ENCODE results near the gene ALDH3A2. TPM values are rescaled to one million over a fixed set of nuclear protein-coding genes. Genes with fewer than 3 reads are reported as not detected.

Gene ALDH3A2
- total and polyA plus RNA-seq, 2 of the 8 experiments (the other 6 are each of a cell fraction or from before 2014, with no cell fraction given) = 20.6 to 72.9 TPM

GRCh38 chr17:19645734-19646201 lies 2.8 kb upstream of the ALDH3A2 start:
- Histone ChIP-seq H2AK5ac (ENCODE audit: low read depth, low read length) (0 out of 2 replicates have a peak overlapping the region, but pooled peaks have one; percentile 46), H3K23ac (ENCODE audit: insufficient read length) (no peak overlapping the region), H4K5ac (ENCODE audit: insufficient read length, low read depth, low read length) (no peak overlapping the region), H3K9me3 (ENCODE audit: insufficient read depth in 2 of 2, low read depth in 1 of 2, low read length in 1 of 2) (no peaks in the 10 kb centered on the region), H2AFZ (ENCODE audit: low read length) (no peak overlapping the region), H3K27ac (ENCODE audit: low read depth, low read length) (no peak overlapping the region), H3K27me3 (replicated peaks in 1 of 4; ENCODE audit: control insufficient read depth in 3 of 4, extremely low read depth in 1 of 4, insufficient read depth in 3 of 4, low read length in 3 of 4) (peaks cover 0 to 2% (median 0%) of the 10 kb centered on the region in 4 experiments; a peak in 2 of 7 replicates), H3K36me3 (ENCODE audit: control insufficient read depth in 2 of 4, insufficient read depth in 4 of 4, low read length in 3 of 4) (no peaks in the 10 kb centered on the region), H2BK15ac (ENCODE audit: low read length) (no peak overlapping the region), H3K79me1 (ENCODE audit: low read depth, low read length) (no peaks in the 10 kb centered on the region), H2BK5ac (ENCODE audit: low read depth, low read length) (no peak overlapping the region), H3K4me3 (ENCODE audit: extremely low read depth in 1 of 4, insufficient read depth in 2 of 4, low read depth in 3 of 4, low read length in 4 of 4) (no peak overlapping the region), H3K23me2 (ENCODE audit: low read depth, low read length) (peaks cover 11% of the 10 kb centered on the region), H2BK120ac (replicated peaks; ENCODE audit: low read depth, low read length) (no peak overlapping the region), H3K14ac (ENCODE audit: insufficient read length) (no peak overlapping the region), H3K79me2 (ENCODE audit: control insufficient read depth in 1 of 2, insufficient read depth in 2 of 2, low read length in 2 of 2) (peaks cover 6 to 16% of the 10 kb centered on the region in 2 experiments), H4K91ac (replicated peaks; ENCODE audit: insufficient read length, low read length) (no peak overlapping the region), H3K18ac (ENCODE audit: extremely low read depth, low read length) (no peak overlapping the region), H2BK20ac (ENCODE audit: low read length) (no peak overlapping the region), H4K20me1 (replicated peaks in 1 of 2; ENCODE audit: control insufficient read depth in 1 of 2, insufficient read depth in 2 of 2, low read length in 2 of 2) (no peaks in the 10 kb centered on the region), H4K8ac (ENCODE audit: extremely low read depth, insufficient read depth, low read length) (no peak overlapping the region), H3K4me2 (ENCODE audit: insufficient read depth in 1 of 2, low read depth in 2 of 2, low read length in 2 of 2) (no peak overlapping the region; a peak in 1 of 4 replicates), H3K9ac (replicated peaks in 1 of 4; ENCODE audit: extremely low read depth in 1 of 4, low read depth in 3 of 4, low read length in 3 of 4) (no peak overlapping the region), H2BK12ac (ENCODE audit: low read depth, low read length) (no peak overlapping the region), H3K56ac (replicated peaks; ENCODE audit: insufficient read length, low read depth, low read length) (no peak overlapping the region), H3K4me1 (replicated peaks in 1 of 4; ENCODE audit: control insufficient read depth in 3 of 4, insufficient read depth in 4 of 4, low read length in 3 of 4) (peaks cover 6 to 14% (median 9%) of the 10 kb centered on the region in 4 experiments), H3K4ac (replicated peaks; ENCODE audit: insufficient read length, low read depth, low read length) (no peak overlapping the region)
- FAIRE-seq (peak; percentile 39), DNase-seq (ENCODE audit: low read depth in 1 of 2, low spot score in 2 of 2) (peak in 1 of 2 experiments; percentile 87)
- CTCF ChIA-PET (ENCODE audit: partially characterized antibody) = interaction anchor here (0.6 to 8.0 kb wide), 20 partner anchors 11 to 397 kb away, joined by 3 to 56 read pairs (median 4); partner anchors contain the start of genes B9D1, SLC47A1 and SLC47A2
- POLR2A ChIA-PET (ENCODE audit: partially characterized antibody) = no interaction called here
- 25% methylated on average over 4 of the region's 4 CpGs; no CpG with 5 or more reads in 1 of the 2 experiments for WGBS, 2 experiments (ENCODE audit: extremely low coverage in 1 of 2, insufficient coverage in 1 of 2, insufficient read length in 1 of 2, insufficient replicate concordance in 2 of 2, low coverage in 1 of 2, low lambda C conversion rate in 2 of 2, missing lambda C conversion rate in 1 of 2)
- TF ChIP-seq RAD21 (IDR thresholded peaks at IDR 0.05 in 1 of 2, conservative IDR thresholded peaks at IDR 0.05 in 1 of 2; ENCODE audit: low read depth in 2 of 2, low read length in 2 of 2) = peak; percentile 67 to 85
- TF ChIP-seq, protein P1, sequence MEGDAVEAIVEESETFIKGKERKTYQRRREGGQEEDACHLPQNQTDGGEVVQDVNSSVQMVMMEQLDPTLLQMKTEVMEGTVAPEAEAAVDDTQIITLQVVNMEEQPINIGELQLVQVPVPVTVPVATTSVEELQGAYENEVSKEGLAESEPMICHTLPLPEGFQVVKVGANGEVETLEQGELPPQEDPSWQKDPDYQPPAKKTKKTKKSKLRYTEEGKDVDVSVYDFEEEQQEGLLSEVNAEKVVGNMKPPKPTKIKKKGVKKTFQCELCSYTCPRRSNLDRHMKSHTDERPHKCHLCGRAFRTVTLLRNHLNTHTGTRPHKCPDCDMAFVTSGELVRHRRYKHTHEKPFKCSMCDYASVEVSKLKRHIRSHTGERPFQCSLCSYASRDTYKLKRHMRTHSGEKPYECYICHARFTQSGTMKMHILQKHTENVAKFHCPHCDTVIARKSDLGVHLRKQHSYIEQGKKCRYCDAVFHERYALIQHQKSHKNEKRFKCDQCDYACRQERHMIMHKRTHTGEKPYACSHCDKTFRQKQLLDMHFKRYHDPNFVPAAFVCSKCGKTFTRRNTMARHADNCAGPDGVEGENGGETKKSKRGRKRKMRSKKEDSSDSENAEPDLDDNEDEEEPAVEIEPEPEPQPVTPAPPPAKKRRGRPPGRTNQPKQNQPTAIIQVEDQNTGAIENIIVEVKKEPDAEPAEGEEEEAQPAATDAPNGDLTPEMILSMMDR (IDR thresholded peaks at IDR 0.05; ENCODE audit: control extremely low read depth in 1 of 3, insufficient read depth in 1 of 3, low read depth in 1 of 3, low read length in 3 of 3) = peak; percentile 76 to 85 (median 83)

All from H1 (cell line).